GM21825 (cell line): Measurements from ENCODE around the gene TNIK.
"Not testable (repeated sequence)": the region's sequence is repeated elsewhere in the genome, so short reads cannot be mapped to it uniquely, and the experiment has no call there.

Experiments used
- ATAC-seq: cut with Tn5 transposase; IDR thresholded peaks from one replicate; pipeline ENCODE4 v1.9.1; 2021; ENCODE audit warnings: mild to moderate bottlenecking, moderate library complexity; ENCODE audit not compliant: unreplicated experiment

TNIK gene

DNA sequence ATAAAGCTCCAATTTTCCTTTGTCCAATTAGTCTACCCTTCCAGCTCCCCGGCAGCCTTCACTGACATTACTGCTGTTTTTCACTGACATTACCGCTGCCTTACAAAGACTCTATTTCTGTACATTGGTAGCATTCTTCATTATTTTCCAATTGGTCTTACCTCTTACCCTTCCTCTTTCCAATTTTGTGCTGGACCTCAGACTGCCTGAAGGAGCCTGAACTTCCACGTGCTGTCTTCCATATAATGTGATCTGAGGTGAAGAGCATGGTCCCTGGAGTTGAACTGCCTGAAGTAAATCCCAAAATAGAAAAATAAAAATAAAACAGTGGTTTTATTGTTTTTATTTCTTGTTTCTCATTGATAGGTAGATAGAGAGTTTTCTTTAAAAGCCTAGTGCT, 9.2 kb upstream of the TNIK start:
- ATAC-seq: no peak

DNA sequence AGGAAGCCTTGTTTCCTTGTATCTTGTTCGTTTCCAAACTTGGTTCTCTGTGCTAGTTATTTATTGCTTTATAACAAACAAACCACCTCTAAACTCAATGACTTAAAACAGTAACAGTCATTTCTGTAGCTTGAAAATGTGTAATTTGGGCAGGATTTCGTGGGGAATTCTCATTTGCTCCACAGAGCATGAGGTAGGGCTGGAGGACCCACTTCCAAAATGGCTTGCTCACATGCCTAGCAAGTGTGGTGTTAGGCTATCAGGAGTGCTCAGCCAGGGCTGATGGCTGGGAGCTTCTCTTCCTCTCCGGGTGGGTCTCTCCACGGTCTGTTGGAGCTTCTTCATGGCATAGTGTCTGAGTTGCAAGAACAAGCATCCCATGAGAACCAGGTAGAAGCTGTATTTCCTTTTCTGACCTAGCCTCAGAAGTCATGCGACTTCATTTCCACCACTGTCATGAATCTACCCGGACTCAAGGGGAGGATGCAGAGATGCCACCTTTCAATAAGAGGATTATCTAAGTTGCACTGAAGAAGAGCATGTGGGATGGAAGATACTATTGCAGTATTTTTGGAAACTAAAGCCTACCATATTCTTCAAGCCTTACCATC, 8.2 kb upstream of the TNIK start:
- no peak for ATAC-seq

DNA sequence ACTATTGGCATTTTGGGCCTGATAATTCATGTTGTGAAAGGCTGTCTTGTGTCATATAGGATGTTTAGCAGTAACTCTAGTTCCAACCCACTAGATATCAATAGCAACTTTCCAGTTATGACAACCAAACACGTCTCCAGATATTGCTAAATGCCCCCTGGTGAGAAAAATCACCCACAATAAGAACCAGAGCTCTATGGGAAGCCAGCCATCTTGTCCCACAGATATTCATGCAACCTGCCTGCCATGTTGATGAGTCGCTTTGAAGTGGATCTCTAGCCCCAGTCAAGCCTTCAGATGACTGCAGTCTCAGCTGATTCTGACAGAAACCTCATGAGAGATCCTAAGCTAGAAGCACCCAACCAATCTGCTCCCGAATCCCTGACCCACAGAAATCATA, 5.6 kb upstream of the TNIK start:
- no peak for ATAC-seq

DNA sequence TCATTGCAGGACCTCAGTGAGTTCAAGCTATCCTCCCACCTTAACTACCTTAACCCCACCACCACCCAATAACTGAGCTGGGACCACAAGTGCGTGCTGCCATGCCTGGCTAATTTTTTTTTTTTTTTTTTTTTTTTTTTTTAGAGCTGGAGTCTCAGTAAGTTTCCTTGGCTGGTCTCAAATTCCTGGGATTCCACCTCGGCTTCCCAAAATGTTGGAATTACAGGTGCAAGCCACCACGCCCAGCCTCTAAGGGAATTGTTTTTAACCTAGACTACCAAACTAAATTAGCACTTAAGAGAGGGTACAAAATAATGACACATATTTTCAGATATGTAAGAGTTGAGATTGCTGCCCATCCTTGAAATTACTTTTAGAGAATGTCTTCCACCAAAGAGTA, 4.3 kb upstream of the TNIK start:
- no peak for ATAC-seq

DNA sequence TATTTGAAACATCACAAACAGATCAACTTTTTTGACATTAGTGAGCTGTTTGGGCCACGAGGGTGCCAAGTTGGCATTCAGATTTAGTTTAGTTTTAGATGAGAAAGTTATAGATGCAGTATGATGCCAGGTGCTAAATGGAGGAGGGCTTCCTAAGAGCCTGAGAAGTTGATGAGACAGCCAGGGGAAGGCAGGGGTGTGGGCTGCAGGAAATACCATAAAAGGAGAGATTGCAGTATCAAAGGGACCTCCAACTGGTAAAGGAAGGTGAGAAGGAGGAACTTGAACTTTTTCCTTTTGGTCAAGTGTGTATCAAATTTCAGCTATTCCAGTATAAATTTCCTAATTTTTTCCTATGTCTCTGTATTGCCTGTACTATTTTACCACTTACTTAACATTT, 2.0 kb upstream of the TNIK start:
- no peak for ATAC-seq

DNA sequence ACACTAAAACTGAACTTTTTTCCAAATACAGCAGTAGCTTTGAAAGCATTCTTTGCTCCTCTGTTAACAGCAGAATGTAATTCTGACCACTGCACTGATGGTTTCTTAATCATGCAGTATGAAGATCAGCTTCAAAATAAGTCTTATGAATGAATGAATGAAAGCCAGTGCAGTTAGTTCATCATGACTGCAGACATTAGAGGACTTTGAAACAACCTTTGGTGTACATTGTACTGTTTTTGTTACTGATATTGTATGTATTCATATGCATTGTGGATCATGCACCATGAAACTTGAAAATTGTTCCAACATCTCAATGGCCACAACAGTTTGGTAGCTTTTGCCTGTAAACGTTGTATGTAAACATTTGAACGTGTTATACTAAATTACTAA, 1.3 kb upstream of the TNIK start:
- ATAC-seq: no peak

DNA sequence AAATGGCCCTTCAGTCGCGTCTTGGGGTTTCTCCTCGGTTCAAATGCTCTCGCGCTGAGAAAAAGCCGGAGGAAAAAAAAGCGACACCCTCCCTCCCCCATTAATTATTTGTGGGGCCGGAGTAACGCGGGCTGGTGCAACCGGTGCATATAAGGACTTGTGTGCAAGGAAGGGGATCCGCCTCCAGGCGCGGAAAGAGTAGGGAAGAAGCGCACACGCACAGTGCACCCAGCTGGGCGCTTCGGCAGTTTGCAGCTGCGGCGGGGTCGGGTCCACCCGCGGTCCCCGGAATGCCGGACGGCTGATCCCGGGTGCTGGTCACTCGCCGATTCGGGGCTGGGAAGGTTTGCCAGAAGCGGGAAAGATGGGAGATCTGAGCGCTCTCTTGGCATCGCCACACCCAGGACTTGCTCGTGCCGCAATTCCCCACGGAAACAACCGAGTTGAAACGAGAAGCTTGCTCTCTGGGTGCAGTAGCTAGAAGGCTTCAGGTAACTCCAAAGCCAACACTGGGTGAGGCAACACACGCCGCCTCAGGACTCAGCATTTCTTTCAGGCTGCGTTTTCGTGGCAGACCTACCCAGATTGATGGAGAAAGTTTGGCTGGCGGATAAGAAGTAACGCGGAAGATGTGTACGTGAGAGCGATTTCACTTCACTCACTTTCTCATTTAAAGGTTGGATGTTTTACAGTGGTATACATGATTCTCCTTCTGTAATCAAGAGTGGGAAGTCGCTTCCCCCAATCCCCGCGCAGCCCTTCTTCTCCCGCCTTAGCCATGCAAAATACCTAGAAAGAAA, 720 bp upstream of the TNIK start:
- peak; percentile 36 for ATAC-seq

DNA sequence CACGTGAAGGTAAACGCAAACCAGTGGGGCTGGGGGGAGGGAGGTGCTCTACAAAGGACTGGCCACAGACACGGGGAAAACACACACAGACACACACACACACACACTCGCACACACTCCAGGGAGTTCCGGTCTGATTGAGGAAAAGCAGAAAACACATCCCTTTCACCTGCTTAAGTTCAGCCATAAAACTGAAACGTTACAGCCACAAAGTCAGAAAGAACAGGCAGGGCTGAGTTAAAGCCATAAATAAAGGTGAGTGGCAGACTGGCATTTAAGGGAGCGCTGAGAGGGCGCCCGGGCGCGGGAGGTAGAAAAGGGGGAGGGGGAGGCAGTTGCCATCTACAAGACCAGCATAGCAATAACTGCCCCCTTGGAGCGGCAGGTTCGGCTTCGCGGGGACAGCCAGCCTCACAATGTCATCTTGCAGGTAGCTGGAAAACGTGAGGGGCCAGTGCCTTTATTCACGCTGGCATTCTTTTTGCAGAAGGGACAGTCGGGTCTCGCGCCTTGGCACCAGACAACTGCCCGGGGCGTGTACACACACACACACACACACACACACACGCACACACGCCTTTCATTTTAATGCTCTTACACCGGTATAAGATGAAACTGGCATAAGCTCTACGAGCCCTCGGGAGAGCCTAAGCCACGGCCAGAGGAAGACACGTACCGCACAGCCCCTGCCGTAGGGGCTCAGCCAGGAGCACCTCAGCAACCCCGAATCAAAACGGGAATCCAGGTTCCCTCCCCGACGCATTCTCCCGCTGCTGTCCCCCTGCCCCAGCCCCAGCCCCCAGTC, 866 bp downstream of the TNIK start:
- no peak for ATAC-seq

DNA sequence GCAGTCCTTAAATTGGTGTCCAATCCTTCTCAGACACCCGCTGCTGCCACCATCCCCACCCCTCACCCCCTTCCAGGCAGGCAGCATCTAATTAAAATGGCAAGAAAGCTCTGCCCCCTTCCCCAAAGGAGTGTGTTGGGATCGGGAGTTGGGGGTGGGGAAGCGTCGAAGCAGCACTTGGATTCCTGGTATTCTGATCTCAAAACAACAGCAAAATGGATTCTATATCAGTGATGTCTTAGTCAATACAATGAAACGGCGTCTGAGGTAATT, 1.4 kb downstream of the TNIK start:
- no peak for ATAC-seq

DNA sequence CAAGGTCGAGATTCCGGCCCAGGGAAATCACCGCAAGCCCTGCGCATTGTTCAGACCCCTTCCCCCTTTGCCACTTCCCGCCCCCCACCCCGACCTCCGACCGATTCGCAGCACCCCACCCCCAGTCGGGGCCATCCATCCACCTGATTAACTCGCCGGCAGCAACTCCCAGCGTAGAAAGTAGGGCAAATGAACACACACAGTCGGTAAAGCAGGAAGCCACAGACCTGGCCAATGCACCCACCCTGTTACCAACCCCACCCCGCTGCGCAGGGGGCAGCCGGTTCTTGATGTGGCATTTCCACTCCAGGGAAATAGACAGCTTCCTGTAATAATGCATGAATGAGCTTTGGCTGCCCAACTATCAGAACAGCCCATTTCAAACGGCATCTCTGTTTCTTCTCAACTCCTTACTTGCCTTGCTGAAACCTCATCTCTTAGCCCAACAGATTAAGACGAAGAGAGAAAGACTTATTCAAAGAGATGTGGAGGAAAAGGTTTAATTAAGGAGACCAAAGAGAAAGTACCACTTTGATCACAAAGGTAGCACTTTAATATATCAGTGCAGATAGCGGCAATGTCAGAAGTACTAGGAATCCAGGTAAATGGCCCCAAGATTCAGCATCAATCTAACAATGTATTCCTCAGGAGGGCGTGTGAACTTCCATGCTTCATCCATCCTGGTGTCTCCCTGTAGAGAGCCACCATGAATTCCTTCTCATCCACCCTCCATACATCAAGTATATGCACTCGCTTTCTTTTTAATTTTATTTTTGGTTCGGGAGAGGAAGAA, 1.9 kb downstream of the TNIK start:
- ATAC-seq: no peak

DNA sequence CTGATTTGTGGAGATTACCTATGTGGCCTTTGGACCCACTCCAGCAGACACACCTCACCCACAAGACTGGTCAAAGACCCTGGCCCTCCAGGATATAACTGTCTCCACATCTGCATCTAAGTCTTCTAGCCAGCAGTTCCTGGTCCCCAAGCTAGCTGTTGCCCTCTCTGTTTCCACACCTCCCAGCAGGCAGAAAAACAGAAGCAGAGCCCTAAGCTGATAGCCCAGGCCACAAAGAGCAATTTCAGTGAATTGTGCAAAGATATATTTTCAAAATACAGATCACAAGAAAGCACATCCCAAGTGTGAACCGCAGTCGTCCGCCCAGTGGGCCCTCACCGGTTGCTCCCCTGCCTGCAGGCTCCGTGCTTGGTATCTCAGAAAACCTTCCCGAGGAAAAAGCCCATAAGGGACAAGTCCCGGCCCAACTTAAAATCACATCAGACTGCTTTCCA, 2.6 kb downstream of the TNIK start:
- no peak for ATAC-seq

DNA sequence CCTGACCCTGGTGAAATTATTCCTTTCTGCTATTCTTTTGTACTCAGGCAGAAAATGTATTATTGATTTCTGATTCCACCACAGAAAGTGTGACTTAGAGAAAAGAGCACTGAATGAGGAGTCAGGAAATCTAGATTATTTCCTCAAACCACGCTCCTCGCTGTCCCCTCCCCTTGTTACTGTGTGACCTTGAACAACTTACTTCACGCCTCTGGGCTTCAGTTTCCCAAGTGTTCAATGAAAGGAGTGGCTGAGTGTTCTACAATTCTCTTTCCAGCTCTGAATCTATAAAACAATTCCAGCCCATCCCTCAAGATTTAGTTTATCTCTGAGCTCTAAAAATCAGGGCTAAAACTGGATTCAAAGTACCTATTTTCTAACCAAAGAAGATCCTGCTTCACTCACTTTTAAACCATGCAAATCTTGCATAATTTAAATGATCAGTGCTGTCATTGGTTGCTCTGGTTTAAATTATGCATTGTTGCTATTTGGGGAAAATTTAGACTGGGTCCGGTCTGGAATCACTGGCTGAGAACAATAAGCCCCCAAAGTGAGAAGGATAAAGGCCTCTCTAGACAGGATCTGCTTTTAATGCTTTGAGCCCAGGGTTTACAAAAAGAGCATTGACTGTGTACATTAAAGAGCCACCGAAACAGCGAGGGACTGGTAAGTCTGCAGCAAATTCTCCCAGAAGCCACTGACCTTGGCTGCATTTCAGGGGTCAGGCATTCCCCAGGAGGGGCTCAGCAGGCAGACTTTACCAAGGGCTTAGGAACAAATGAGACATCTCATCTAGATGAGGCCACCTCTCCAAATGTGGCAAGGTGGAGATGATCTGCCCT, 3.2 kb downstream of the TNIK start:
- no peak for ATAC-seq

DNA sequence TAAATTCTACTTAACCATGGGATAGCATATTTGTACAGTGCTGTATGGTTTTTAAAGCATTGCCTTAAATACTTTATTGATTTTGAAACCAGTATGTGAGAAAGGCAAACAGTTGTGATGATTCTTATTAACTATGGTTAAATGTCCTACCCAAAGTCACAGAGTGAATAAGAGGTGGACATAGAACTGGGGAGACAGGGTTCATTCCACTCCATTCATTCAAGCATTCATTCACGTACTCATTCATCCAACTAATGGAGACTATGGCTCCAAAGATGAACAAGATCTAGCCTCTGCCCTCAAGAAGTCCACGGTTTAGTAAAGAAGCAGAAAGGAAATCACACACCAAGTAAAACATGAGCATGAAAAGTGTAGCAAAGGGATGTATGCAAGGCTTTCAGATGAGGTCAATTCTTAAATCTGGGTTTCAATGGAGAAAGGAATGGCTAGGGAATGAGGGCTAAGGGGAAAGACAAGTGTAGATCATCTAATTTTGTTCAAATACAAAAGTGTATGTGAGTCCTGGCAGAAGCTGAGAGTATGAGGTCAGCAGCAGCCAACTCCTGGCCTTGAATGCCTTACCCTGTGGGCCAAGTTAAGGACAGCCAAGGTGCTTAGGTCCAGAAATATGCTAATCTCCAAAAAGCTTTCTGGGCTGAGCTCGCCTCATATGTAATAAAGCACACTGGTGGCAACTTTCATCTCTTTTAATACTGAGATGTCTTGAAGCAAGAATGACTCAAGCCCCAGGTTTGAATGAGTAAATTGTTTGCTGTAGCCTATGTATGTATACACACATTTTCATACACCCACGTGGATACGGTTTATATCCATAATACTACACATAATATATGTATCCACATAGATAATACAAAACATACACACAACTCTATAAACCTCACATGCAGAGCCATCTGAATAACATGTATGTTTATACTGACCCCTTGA, 4.3 kb downstream of the TNIK start:
- ATAC-seq: no peak

DNA sequence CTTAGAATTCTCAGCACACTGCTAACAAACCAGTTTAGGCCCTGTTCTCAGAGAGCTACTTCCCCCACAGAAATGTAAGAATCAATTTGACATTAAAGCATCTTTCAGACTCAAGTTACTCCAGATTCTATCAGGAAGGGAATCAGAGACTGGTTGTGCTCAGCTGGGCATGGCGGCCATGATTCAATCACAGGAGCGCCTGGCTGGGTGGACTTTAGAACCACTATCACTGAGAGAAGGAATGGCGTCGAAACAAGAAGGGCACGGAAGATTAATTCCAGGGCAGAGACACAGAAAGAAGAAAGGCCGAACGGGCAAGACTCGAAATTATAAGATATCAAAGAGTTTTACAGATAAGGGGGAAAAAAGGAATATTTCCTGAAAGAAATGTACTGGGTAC, 6.2 kb downstream of the TNIK start:
- ATAC-seq: no peak

DNA sequence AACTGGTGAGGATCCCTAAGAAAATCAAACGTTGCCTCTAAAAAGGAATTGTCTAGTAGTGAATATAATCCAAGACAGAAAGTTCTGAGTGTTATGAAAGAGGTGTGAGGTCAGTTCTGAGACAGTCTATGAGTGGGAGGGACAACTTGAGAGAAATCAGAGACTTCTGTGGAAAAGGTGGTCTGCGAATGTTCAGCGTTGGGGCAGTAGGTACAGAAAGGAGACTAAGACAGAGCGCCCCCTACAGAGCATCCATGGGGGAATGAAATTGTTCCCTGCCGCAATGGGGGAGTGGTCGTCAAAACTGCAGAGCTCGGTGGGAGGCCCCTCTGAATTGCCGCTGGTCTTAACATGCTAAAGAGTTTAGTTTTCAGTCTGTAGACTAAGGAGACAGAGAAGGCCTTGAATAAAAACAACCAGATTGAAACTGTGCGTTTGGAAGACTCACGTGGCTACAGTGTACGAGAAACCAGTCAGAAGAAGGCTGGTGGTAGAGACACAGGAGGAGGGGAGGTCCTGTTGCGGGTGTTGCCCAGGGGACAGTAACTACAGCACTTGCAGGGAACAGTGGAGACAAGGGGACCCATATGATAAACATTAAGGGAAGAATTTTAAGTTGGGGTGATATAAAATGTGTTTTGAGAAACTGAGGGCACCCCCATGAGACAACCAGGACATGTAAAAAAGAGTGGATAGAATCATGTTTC, 6.9 kb downstream of the TNIK start:
- ATAC-seq: no peak

DNA sequence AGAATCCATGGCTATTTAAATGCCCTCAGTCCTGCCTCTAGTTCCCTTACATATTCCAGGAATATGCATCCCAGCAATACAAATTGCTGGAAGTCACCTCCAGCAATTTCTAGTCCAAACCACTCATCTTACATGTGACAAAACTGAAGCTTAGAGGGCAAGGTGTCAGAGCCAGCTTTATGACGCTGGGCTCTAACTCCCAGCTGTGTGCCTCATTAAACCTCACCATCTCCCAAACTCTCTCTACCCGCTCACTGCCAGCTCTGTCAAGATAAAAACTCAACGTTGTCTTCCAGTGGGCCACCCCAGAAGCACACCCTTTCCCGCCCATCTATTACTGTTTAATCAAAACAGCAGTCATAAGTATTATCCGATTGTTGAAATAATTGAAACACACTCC, 7.9 kb downstream of the TNIK start:
- no peak for ATAC-seq

DNA sequence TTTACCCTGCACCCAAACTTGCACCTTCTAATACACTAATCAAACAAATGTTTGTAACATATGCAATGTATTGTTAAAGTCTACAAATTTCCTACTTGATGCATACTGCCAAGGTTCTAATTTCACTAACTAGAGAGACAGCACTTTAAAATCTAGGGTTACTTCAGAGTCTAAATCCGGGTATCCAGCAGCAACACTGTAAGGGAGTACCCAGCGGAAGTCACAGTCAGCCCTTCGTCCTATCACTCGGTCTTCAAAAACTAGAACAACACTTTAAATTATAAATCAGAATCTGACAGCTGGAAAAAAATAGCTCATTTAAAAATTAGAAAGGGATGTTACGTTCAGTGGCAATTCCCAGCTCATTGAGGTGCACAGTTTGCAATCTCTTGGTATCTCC, 8.3 kb downstream of the TNIK start:
- ATAC-seq: no peak

DNA sequence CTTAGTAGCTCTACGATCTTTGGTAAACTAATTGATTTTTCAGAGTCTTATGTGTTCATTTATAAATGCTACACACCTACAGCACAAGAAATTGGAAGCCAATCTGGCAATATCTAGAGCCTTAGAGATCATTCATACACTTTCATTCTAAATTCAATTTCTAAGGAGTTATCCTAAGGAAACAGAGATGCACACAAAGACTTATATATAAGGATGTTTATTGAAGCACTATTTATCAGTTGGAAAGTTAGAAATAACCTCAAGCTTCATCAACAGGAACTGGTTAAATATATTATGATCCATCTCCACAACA, 12.7 kb downstream of the TNIK start:
- not testable (repeated sequence) for ATAC-seq
